ENCODE measurements around the gene USP16.
"Not testable (repeated sequence)": the region's sequence is repeated elsewhere in the genome, so short reads cannot be mapped to it uniquely, and the experiment has no call there.

USP16 gene

GRCh38 chr21:29024474-29025327 lies at the start of gene USP16:
Gene USP16, plus strand, starts transcription at chr21:29024668. Its CDS starts 3,246 bp downstream, at chr21:29027914.
- DNase-seq (ENCODE audit: low read depth, low spot score): peak; percentile 85

DNA sequence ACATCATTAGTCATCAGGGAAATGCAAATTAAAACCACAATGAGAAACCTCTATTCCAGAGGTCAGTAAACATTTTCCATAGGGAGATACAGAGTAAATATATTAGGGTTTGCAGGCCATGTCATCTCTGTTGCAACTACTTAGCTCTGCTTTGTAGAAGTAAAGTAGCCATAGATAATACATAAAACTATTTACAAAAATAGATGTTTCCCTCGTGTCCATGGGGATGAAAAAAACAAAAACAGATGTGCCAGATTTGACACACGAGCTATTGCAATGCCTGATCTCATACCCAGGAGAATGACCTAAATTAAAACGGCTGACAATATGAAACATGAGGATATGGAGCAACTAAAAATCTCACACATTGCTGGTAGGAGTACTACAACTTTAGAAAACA lies 49.1 kb upstream of the USP16 start:
- no peak for DNase-seq (ENCODE audit: low read depth, low spot score)

GRCh38 chr21:28979092-28979491 lies 45.4 kb upstream of the USP16 start:
- no peak for DNase-seq (ENCODE audit: low read depth, low spot score)

- DNase-seq (ENCODE audit: low read depth, low spot score): no peak
Observed at GRCh38 chr21:28982637-28983036, 41.8 kb upstream of the USP16 start.

DNA sequence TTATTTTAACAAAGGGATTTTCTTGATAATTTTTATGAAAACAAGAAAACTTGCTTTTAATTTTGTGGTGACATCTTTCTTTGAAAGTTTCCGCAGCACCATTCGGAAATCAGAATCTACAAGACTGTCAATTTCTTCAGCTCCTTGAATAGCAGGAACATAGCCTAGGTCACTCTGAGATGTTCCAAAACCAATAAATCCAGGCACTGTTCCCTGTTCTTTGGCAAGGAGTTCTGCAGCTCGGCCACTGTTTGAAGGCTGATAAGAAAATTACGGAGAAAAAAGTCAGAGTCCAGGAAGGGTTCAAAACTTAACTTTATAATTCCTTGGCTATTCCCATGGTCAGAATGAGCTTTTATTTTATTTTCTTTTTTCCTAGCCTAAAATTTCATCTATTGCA lies 37.8 kb upstream of the USP16 start:
- no peak for DNase-seq (ENCODE audit: low read depth, low spot score)

DNA sequence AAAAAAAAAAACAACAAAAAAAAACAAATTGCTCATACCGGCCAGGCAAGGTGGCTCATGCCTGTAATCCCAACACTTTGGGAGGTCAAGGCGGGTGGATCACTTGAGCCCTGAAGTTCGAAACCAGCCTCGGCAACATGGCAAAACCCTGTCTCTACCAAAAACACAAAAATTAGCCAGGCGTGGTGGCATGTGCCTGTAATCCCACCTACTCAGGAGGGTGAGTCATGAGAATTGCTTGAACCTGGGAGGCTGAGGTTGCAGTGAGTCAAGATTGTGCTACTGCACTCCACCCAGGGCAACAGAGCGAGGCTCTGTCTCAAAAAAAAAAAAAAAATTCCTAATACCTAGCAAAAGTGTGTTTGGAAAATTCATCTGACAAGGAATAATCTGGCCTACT lies 36.3 kb upstream of the USP16 start:
- DNase-seq (ENCODE audit: low read depth, low spot score): not testable (repeated sequence)

GRCh38 chr21:28991861-28992525 lies 32.5 kb upstream of the USP16 start:
- no peak for DNase-seq (ENCODE audit: low read depth, low spot score)

GRCh38 chr21:28992526-28993292 lies 31.8 kb upstream of the USP16 start, which contains the start of gene LTN1:
Gene LTN1, minus strand, starts transcription at chr21:28992877. Its CDS starts 72 bp downstream, at chr21:28992805.
- DNase-seq (ENCODE audit: low read depth, low spot score): peak; percentile 98

DNA sequence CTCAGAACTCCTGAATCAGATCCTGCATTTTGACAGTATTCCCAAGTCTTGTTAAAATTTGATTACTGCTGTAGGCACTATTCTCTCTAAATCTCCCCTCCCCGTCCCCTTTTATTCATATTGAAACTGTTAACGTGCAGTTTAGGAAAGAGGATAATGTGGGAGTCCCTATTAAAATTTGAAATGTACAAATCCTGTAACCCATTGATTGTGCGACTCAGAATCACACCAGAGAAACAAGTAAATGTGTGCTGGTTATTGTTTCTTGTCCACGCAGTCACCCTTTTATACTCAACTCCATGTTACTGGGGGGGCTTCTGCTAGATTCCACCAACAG lies 31.2 kb upstream of the USP16 start:
- DNase-seq (ENCODE audit: low read depth, low spot score): no peak

DNA sequence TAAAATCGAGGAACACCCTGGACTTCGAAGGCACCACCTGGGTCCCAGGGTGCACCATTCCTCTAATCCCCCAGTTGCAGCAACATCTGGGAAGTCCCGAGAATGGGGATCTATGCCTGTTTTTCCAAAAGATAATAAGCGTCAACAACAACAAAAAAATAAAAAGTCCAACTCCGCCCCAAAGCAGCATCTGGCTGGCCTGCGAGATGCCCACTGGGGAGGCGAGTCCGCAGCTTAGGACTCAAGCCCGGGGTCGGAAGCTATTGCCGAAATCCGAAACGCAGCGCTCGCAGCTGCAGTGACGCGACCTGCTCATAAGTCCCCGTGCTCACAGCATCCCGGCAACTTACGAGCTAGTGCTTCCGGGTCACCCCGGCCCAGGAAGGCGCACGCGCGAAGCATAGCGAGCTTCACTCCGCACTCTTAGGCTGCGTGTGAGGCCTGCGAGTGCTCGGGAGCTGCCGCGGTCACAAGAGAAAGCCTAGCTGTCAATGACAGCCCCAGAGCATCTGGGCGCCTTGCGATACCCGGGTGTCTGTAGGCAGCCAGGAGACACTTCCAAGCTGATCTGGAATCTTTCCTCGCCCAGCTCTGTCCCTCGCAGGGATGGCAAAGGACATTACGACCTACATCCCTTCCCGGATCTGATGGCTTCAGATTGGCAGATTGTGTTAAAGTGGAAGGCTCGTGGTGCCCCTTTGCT lies 21.9 kb upstream of the USP16 start:
- DNase-seq (ENCODE audit: low read depth, low spot score): peak; percentile 89

DNA sequence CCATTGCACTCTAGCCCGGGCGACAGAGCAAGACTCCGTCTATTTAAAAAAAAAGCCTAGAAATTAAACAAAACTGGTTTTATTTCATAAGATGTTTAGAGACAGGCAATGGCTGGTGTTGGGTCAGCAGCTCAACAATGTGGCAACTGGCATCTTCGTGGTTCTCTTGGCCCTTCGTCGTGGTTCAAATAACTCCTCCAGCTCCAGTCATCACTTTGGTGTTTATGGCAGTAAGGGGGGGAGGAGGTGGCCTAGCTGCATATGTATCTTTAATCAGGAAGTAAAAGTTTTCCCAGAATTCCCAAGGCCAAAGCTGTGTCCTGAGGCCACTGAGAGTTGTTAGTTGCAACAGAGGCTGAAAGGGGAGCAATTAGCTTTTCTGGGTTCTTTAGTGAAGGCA lies 18.8 kb upstream of the USP16 start:
- no peak for DNase-seq (ENCODE audit: low read depth, low spot score)

DNA sequence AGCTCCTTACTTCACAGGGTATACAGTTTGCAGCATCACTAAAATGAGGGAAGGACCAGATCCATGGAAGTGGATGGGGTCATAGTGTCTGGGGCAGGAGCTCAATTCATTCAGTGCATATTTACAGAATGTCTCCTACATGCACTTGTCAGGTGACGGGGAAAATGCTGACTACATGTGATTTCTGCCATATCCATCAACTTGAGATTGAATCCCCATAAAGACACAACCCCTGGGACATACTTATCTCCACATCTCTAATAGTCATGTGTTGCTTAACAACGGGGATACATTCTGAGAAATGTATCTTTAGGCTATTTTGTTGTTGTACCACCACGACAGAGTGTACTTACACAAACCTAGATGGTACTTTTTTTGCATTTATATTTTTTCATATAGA lies 17.3 kb upstream of the USP16 start:
- DNase-seq (ENCODE audit: low read depth, low spot score): no peak

DNA sequence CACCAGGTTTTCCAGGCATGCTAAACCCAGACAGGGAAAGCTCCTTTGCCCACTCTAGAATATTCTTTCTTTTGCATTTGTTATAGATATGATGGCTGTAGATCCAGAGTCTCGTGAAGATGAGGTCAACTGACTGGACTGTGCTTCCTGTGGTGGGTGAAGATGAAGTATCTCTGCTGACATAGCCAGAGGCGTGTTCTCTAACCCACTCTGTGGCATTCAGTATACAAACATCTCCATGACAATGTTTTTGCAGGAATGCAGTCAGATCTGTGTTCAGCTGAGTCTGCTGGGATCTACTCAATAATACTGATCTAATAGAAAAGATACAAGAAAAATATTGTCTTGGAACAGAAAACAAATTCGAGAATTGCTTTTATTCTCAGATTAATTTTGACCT lies 16.7 kb upstream of the USP16 start:
- DNase-seq (ENCODE audit: low read depth, low spot score): no peak

GRCh38 chr21:29008367-29008766 lies 16.1 kb upstream of the USP16 start:
- no peak for DNase-seq (ENCODE audit: low read depth, low spot score)

- DNase-seq (ENCODE audit: low read depth, low spot score): not testable (repeated sequence)
Observed at GRCh38 chr21:29011236-29011635, 13.2 kb upstream of the USP16 start.

GRCh38 chr21:29017639-29018237 lies 6.7 kb upstream of the USP16 start:
- DNase-seq (ENCODE audit: low read depth, low spot score): no peak

- DNase-seq (ENCODE audit: low read depth, low spot score): no peak
Observed at GRCh38 chr21:29018540-29018939, 5.9 kb upstream of the USP16 start.

DNA sequence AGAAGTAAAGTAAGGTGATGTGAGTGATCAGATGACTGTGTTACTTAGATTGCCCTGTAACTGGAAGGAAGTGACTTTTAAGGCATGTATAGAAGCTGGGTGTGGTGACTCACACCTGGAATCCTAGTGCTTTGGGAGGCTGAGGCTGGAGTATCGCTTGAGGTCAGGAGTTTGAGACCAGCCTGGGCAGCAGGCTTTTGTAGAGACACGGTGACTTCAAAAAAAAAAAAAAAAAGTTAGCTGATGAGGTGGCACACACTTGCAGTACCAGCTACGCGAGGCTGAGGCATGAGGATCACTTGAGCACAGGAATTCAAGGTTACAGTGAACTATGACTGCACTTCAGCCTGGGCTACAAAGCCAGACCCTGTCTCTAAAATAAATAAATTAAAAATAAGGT lies 2.3 kb upstream of the USP16 start:
- no peak for DNase-seq (ENCODE audit: low read depth, low spot score)

DNA sequence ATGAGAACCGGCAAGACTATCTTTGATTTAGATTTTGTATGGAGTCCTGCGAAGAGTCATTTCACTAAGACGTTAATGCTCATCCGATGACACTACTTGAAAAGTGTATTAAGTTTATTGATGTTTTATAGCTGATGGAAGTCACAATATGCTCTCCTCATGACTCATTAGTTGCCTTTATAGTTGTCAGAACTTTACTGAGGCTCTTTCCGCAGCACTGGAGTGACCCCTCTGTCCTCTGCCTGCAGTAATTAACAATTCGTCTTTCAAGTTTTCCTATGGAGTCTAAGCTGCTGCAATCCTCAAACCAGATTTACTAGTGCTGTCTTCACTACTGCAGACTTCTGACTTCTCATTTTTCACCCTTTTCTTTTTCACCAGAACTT lies 853 bp downstream of the USP16 start:
- DNase-seq (ENCODE audit: low read depth, low spot score): no peak

- DNase-seq (ENCODE audit: low read depth, low spot score): no peak
Observed at GRCh38 chr21:29029524-29029923, 5.1 kb downstream of the USP16 start.

- DNase-seq (ENCODE audit: low read depth, low spot score): no peak
Observed at GRCh38 chr21:29030909-29031308, 6.4 kb downstream of the USP16 start.

Data from activated CD4-positive, CD25-positive, alpha-beta regulatory T cell treated with anti-CD3 and anti-CD28 coated beads, Interleukin-2, amount 50 U/mL, for 16 hours (primary cell).